Stromal cell of bone marrow (primary cell): Measurements from ENCODE around the gene PEDS1.
"Not testable (repeated sequence)": the region's sequence is repeated elsewhere in the genome, so short reads cannot be mapped to it uniquely, and the experiment has no call there.

Source experiments
- DNase-seq: peaks from one replicate; pipeline ENCODE4 v3.0.0-alpha.2; 2012; ENCODE audit warnings: low read depth

Gene PEDS1

DNA sequence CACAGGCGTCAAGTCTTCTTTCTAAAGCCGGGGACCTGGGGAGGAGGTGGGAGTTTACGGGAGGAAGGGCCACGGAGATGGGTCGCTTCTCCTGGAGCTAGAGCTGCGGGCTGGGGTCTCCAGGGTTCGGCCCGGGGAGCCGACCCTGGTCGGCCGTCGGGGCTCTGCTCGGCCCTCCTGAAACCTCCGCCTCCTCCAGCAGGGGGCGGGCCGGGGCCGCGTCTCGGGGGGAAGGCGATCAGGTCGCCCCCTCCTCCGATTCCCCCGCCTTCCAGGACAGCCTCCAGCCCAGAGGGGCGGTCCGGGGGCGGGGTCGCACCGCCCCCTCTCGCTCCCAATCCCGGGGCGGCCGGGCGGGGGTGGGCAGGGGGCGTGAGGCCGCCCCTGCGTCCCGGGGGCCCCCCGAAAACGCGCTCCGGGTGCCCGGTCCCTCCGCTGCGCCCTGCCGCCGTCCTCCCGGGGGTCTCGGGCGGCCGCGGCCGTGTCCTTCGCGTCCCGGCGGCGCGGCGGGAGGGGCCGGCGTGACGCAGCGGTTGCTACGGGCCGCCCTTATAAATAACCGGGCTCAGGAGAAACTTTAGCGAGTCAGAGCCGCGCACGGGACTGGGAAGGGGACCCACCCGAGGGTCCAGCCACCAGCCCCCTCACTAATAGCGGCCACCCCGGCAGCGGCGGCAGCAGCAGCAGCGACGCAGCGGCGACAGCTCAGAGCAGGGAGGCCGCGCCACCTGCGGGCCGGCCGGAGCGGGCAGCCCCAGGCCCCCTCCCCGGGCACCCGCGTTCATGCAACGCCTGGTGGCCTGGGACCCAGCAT, 36.9 kb upstream of the PEDS1 start, which contains the start of gene CEBPB:
Gene CEBPB (plus strand): TSS at position 580 of the 814 bp plus-strand sequence. CDS start 204 bp downstream, at position 784.
- DNase-seq: peak; percentile 83

DNA sequence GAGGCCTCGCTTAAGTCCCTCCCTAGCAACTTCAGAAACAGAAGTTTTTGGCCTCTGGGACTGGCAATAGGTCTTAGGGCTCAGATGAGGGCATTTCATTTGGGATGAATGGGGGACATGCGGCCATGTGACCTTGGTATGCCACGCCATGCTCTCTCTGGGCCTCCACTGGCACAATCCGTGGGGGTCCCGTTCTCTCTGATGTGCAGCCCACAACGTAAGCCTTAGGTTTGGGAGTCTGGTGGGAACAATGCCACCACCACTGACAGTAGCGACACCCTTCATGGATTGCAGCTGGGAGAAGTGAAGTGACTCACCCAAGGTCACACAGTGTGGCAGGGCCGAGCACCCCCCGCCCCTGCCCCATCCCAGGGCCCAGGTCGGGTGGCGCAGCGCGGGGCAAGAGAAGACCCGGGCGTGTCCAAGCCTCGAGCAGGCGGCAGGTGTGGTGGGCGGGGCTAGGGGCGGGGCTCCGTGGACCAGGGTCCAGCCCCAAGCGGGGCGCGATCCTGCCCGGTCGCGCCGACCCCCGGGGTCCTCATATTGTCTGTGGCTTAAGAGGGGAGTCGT, 36.2 kb upstream of the PEDS1 start:
- DNase-seq: no peak

GRCh38 chr20:50188879-50189680, 35.6 kb upstream of the PEDS1 start:
- no peak for DNase-seq

DNA sequence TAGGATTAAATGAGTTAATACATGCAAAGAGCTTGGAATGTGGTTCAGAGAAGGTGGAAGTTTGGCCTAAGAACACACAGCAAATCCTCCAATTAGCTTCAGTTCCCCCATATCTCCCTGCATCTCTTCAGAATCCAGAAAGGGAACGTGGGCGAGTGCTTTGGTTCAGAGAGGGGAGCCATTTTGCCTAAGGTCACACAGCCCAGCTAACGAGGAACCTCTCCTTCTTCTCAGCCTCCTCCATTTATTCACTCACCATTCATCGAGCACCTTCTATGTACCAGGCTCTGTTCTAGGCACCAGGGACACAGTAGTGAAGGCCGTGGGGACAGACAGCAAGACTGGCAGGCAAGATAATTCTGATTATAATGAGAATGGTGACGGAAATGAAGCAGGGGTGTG, 34.8 kb upstream of the PEDS1 start:
- no peak for DNase-seq

GRCh38 chr20:50187403-50188051, 34.0 kb upstream of the PEDS1 start:
- no peak for DNase-seq

- DNase-seq: no peak
Measured at GRCh38 chr20:50186987-50187402, 33.5 kb upstream of the PEDS1 start.

DNA sequence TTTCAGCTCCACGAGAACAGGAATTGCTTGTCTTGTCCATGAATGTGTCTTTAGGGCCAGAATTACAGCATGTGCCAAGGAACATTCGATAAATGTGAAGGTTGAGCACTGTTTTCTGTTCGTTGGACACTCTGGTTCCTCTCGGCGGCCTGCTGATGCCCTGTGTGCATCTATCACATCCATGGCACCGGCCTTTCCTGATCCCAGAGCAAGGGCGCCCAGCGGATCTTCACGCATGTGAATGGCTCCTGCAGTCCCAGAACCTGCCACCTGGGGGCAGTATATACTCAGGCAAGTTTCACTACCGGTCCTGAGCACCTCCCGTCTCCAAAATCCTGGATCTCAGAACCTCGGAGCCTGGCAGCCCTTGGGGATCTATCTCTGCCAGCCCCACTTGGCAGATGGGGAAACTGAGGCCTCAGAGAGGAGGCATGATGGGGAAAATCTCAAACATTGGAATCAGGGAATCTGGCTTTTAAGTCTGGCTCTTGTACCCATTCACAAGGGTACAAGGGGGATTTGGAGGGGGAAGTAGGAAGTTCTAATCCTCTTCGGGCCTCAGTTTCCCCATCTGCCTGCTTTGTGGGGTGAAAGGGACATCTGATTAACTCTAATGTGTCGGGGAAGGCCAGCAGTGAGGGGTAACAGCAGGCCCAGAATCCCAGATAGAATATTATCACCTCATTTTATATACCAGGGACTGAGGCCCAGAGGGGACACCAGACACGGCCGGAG, 32.8 kb upstream of the PEDS1 start:
- peak; percentile 55 for DNase-seq

DNA sequence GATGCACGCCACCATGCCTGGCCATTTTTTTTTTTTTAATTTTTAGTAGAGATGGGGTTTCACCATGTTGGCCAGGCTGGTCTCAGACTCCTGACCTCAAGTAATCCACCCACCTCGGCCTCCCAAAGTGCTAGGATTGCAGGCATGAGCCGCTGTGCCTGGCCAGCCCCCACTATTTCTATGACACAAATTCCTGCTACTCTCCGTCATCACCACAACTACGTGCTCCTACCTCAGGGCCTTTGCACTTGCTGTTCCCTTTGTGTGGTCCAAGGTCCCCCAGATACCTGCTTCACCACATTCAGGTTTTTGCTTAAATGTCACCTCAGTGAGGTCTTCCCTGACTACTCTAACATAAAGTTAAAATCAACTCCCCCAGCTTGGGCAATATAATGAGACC, 31.9 kb upstream of the PEDS1 start:
- DNase-seq: no peak

DNA sequence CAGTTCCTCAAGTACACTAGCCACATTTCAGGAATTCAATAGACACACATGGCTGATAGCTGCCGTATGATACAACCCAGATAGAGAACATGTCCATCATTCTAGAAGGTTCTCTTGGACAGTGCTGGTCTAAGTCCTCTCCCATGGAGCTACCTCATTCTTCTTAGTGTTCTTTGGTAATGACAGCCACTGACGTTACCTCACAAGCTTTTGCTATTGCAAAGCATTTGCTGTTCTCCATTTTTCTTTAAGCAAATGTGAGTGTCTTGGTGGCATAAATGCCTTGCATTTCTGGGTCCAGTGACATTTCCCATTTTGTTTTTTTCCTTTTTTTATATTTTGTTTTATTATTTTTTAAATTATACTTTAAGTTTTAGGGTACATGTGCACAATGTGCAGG, 28.8 kb upstream of the PEDS1 start:
- DNase-seq: no peak

DNA sequence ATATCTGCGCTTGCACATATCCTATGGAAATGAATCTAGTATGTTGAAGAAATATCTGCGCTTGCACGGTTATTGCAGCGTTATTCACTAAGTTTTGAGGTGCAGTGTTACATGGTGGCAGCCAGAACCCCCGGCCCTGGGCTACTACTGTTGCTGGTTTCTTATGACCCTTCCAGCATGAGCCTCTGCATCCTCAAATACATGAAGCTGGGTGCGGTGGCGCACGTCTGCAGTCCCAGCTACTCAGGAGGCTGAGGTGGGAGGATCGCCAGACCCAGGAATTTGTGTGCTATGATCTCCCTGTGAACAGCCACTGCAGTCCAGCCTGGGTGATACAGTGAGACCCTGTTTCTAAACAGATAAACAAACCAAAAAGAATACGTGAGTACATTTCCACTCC, 27.8 kb upstream of the PEDS1 start:
- DNase-seq: no peak

GRCh38 chr20:50178672-50179071, 25.1 kb upstream of the PEDS1 start:
- not testable (repeated sequence) for DNase-seq

DNA sequence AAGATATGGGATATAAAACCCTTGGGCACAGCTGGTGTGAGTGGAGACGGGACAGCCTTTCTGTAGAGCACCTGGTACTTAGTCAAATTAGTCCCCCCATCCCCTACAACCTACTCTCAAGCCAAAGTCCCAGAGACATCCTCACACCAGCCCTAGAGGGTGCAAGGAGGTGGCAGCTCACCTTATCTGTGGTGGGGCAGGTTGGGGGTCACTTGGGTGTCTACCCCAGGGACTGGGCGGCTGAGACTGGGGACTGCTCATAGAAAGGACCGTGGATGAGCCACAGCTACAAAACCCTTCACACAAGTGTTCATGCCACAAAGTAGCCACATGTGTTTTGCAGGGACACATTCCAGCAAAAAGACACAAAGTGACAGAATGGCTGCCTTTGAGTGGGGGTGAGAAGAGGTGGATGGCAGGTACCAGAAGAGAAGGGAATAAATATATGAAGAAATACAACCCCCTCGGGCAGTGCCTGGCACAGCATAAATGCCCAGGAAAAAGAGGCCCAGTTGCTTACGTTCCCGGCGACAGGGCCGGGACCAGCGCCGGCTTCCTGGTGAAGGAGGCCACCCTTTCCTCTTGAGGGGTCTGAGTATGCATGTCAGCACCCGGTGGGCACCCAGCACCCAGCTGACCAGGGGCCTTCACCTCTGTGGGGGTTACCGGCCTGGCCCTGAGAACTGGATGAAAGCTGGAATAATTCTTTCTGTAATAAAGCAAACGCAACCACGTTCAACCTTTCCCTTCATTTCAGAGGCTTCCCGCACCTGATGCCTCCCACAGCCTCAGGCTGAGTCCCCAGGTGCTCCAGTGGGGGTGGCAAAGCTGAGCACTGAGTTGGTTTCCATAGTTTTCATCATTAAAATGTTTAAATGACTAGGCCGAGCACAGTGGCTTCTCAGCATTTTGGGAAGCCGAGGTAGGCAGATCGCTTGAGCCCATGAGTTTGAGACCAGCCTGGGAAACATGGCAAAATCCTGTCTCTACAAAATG, 22.7 kb upstream of the PEDS1 start:
- no peak for DNase-seq

- DNase-seq: no peak
Measured at GRCh38 chr20:50174456-50174855, 20.9 kb upstream of the PEDS1 start.

- peak; percentile 58 for DNase-seq
Measured at GRCh38 chr20:50172347-50173013, 19.0 kb upstream of the PEDS1 start.

DNA sequence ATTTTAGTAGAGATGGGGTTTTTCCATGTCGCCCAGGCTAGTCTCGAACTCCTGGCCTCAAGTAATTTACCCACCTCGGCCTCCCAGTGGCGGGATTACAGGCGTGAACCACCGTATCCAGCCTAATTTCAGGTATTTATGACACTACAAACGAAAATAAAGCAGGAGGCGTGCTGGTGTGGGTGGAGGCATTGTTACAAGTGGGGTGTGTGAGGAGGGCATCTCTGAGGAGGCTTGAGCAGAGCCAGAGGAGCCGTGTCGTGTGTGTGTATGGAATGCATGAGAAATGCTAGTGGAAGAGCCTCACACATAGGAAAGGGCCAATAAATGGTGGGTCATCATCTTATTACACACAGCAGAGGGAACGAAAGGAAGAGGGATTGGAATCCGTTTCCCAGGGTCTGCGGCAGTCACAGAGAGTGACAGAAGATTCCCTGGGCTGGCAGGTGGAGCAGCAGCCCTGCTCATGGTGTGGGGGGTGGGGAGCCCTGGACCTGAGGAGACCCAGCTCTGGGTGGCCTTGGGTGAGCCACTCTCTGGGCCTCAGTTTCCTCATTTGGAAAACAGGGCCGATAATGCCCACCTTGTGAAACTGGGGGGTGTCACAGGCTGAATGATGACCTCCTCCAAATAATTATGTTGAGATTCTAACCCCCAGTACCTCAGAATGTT, 17.2 kb upstream of the PEDS1 start:
- no peak for DNase-seq

DNA sequence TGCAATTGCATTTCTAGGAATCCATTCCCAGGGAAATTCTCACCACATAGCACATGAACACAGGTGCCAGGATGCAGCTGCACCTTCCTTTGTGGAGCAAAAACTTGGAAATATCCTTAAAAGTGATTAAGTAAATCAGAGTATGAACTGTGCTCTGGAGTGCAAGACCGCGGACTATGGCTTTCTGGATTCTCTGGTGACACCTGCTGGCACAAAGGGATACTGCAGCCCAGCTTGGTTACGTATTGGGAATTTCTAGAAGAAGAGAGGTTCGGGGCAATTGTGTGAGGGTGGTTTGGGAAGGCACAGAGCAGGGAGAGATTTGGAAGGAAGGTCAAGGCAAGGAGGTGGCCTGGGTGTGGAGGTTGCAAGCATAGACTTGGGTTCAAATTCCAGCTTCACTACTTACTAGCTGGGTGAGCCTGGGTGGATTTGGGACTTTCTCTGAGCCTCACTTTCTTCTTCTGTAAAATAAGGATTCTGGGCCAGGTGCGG, 15.9 kb upstream of the PEDS1 start:
- no peak for DNase-seq

DNA sequence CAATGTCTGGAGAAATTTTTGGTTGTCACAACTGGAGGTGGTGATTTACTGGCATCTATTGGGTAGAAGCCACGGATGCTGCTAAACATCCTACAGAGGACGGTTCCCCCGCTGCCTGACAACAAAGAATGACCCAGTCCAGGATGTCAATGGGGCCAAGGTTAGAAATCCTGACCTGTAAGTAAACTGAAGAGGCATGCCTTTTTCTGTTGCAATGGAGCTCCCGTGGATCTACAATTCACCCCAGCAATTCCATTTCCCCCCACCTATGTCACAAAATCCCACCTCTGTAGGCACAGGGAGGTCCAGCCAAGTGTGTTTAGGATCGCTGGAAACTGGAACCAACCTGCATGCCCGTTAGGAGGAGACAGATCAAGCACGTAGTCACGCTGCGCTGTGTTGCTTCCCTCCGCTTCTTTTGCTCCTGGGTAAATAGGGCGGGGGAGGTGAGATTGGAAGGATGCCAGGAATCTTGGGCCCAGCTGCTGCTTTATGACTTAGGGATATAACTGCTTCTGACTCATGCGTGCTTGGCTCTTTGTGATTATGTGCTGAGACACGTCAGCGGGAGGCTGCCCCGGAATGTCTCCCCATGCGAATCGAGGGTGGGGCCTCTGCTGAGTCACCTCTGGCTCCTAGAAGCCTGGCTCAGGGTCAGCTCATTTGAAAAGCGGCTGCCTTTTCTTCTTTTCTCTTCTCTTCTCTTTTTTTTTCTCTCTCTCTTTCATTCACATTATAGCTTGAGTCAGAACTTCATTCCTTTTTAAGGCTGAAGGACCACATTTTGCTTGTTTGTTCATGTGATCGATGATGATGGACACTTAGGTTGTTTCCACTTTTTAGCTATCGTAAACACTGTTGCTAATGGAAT, 12.4 kb upstream of the PEDS1 start:
- peak; percentile 100 for DNase-seq
